Measurements from ENCODE around the gene DOK6.
A peak's percentile ranks its signal among the peaks of the same experiment; 100 is the strongest.

The DOK6 gene

DNA sequence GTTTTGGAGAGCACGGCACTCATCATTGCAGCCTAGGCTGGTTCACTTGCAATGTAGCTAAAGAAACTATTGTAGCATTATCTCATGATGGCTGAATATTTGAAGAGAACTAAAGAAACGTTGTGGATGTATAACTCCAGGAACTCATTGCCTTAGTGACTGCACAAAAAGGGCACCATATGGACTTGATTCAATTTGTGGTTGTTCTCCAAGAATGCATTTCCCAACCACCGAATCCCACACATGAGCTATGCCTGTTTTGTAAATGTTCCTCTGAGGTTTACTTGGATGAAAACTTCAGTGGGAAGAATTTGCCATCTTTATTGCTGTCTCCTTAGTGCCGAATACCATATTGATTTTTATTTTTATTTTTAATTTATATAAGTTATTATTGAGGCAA lies 43.5 kb downstream of the DOK6 start:
- peak; percentile 70 for DNase-seq

- peak; percentile 36 for DNase-seq
These were observed 47.2 kb downstream of the DOK6 start for GRCh38 chr18:69447886-69448285.

GRCh38 chr18:69455125-69455524 lies 54.4 kb downstream of the DOK6 start:
- no peak for DNase-seq

- DNase-seq: peak; percentile 30
These were observed 68.8 kb downstream of the DOK6 start for GRCh38 chr18:69469444-69469919.

DNA sequence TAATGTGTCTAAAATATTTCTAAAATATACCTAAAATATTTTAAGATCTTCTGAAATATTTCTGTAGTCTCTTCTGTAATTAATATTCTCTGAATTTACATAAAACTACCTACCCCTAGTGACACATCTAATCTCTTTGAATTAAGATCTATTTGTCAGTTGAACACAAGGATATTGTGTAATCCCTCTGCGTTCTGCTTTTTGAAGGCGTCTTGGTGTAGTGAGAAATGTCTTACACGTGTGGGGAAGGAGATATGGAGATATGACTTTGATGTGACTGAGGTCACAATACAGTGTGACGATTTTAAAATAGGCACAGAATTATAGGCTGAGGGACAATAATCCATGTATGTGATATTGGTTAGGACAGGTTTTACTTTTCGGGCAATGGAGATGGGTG lies 79.8 kb downstream of the DOK6 start:
- DNase-seq: no peak

DNA sequence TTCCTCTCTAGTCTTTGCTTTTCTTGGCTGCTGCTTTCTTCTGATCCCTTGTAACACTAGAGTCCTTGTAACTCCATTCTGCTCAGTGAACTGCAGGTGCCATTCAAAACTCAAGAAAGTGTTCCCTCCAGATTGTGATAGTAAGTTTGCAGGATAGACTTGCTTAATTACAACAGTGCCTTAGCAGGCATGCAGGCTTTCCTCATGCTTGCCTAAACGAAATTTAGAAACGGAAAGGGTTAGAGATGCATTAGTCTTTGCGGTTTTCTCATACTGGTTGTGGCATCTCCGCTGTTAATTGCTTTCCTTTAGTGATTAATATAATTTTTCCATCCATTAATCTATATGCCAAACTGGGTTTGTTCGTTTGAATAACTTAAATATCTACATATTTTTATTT lies 82.9 kb downstream of the DOK6 start:
- no peak for DNase-seq

DNA sequence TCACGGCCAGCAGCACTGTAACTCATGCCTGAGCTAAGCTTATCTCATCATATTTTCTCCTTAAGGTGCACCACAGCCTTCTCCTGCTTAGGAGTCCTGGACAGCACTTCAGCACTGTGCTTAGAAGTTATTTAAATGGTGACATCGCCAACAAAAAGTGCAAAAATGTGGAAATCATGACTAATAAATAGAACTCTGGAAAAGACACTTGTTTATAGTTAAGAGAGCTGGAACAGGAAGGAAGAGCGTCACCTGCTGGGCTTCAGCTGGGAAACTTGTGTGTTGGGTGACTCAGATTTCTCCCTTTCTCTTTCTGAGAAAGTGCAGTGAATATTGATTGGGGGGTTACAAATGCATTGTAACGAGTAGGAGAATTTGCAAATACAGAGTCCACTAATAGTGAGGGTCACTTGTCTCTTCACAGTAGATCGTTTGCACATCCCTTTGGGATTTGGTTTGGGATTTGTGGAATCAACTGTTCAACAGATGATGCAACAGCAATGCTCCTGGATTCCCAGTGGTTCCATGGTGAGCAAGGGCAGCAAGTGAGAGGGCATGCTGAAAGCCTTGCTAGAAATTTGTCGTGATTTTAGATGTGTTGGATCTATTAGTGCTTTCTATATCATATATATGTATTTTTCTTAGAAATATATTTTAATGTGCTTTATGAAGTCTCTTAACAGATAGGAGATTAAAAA lies 84.2 kb downstream of the DOK6 start:
- peak; percentile 75 for DNase-seq

DNA sequence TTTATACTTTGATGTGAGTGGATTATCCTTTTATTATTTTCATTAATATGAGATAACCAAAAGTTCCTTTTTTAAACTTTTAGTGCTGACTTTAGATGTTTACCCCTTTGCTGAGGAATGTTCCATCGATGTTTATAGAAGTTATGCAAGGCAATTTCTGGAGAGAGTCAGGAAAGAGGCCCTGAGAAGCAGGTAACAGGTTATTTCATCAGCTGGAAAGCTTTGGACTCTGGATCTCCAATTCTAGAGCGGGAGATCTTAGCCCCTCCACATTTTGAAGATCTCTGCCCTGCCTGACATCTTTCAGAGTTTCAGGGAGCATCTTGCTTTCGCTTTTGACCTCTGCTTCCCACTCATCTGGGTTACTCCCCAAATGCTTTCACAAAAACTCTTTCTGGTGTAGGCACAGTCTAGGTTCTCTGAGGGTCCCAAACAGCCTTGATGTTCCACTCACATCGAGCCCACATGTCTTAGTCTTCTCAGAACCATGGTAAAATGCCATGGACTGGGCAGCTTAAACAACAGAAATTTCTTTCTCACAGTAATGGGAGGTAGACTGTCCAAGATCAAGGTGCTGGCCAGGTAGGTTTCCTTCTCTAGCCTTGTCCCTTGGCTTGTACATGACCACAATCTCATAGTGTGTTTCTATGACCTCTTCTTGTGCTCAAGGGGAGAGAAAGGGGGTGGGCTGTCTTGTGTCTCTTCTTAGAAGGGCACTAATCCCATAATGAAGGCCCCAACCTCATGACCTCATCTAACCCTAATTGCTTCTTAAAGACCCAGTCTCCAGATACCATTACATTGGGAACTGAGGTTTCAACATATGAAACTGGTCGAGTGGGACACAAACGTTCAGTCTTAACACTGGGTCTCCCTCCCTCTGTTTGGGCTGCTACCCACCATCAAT lies 87.1 kb downstream of the DOK6 start:
- DNase-seq: no peak

- DNase-seq: no peak
These were observed 89.4 kb downstream of the DOK6 start for GRCh38 chr18:69490072-69490471.

GRCh38 chr18:69490813-69491212 lies 90.1 kb downstream of the DOK6 start:
- DNase-seq: peak; percentile 92

- peak; percentile 12 for DNase-seq
These were observed 90.9 kb downstream of the DOK6 start for GRCh38 chr18:69491576-69491975.

GRCh38 chr18:69492861-69493260 lies 92.2 kb downstream of the DOK6 start:
- no peak for DNase-seq

- no peak for DNase-seq
These were observed 94.2 kb downstream of the DOK6 start for GRCh38 chr18:69494841-69495240.

GRCh38 chr18:69495338-69495737 lies 94.7 kb downstream of the DOK6 start:
- no peak for DNase-seq

- no peak for DNase-seq
These were observed 95.3 kb downstream of the DOK6 start for GRCh38 chr18:69495841-69496533.

DNA sequence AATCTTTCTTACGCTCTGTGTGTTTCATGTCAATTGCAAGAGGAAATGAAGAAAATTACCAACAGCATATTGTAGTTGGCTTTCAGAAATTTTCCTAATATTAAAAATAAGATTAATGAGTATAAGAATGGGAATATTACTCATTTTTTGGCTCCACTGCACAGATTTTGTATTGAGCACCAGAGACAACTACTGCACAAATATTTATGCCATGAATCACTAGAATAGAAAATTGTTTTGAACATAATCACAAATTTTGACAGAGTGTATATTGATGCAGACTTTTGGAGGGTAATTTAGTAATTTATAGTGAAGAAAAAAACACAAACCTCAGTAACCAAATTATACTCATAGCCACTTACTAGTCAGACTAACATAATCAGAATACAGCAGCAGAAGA lies 118.3 kb downstream of the DOK6 start:
- peak; percentile 61 for DNase-seq

- no peak for DNase-seq
These were observed 122.9 kb downstream of the DOK6 start for GRCh38 chr18:69523582-69523981.

DNA sequence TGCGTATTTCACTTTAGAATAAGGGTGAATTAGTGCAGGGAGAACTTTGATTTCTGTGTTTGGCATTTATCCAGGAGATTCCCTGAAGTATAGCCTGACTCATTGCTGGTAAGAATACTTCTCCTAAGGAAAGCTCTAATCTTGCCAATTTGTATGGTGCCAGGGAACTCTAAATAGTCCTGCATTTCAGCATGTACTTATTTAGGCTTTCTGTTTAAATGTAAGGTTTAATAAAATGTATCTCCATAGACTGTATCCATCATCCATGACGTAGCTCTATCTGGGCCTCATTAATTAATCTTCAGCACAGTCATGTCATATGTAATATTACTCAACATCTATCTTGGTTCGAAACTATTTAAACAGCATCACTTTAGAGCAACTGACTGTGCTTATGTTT lies 127.7 kb downstream of the DOK6 start:
- peak; percentile 61 for DNase-seq

- no peak for DNase-seq
These were observed 128.5 kb downstream of the DOK6 start for GRCh38 chr18:69529151-69529550.

DNA sequence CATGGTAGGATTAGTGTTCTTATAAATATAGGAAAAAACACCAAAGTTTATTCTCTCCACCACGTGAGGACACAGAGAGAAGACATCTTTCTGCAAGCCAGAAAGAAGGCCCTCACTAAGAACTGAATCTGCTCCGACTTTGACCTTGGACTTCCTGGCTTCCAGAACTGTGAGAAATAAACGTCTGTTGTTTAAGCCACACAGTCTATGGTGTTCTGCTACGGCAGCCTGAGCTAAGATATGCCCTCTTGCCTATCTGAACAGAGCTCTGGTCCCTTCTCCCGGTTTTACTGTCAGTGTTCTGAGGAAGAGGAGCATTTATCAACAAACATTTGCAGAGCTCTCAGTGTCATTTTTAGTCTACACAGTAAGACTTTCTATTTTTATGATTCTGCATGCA lies 131.3 kb downstream of the DOK6 start:
- no peak for DNase-seq

GRCh38 chr18:69537183-69537582 lies 136.5 kb downstream of the DOK6 start:
- DNase-seq: no peak

- no peak for DNase-seq
These were observed 138.2 kb downstream of the DOK6 start for GRCh38 chr18:69538849-69539248.

- no peak for DNase-seq
These were observed 138.7 kb downstream of the DOK6 start for GRCh38 chr18:69539404-69539803.

DNA sequence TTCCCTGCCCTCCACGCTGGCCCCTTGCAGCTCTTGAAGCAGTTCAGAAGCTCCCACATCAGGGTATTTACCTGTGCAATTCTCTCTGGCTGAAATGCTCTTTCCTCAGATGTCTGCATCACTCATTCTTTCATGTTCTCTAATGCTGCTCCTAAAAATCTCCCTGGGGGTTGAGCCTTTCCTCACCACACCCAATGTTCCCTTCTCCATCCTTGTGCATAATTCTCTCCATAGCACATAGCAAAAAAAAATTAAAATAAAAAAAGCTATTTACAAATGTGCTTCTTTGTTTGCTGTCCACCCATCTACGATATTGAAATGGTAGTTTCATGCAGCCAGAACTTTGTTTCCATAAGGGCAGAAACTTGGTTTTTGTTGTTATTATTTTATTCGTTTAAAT lies 155.5 kb downstream of the DOK6 start:
- DNase-seq: no peak
